GM18519 (cell line): ENCODE measurements around the gene KDM4C.
A peak's percentile ranks its signal among the peaks of the same experiment; 100 is the strongest.

Source experiments
- ATAC-seq: cut with Tn5 transposase; IDR thresholded peaks from one replicate; pipeline ENCODE4 v1.9.1; 2021; ENCODE audit warnings: mild to moderate bottlenecking, moderate library complexity; ENCODE audit not compliant: unreplicated experiment, low FRiP score

Gene KDM4C

DNA sequence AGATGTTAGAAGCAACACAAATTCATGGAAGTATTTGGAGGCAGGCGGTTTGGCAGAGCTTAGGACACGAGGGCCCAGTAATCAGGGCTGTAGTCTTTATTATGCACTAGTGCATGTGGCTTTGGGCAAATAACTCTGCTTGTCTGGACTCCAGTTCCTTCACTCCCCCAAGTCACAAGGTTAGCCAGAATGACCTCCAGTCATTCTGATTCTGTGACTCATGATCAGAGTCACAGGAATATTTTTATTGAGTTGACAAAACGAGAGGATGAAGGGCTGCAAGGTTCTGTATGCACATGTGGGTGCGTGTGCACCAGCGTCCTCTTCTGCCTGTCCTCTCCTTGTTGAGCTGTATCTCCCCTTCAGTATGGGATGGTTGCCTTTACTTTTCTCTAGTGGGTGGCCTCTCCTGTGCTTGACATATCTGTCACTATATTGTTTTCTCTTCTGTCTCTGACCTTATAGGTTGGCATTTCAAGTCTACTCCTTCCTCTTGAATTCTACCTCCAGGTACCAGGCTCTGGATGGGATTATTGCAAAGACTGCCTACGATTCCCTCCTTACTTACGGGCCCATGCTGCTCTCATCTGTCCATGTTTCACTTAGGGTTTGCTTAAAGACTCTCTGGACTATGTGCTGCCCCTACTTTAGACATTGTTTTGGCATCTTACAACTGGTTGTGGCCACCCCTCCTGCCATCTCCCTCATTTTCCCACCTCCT, 94.6 kb downstream of the KDM4C start:
- ATAC-seq = no peak

DNA sequence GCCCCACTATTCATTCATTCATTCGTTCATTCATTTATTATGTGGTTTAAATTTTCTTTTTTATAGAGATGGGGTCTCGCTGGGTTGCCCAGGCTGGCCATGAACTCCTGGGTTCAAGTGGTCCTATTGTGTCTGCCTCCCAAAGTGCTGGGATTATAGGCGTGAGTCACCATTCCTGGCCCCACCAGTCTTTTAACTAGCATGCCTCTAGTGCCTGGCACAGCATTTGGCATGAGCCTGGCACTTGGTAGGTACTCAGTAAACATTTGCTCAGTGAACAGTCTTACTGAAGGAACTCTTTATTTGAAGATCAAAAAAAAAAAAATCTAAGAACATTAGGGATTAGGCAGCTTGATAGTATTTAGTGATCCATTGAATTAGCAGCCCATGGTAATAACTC, 98.1 kb downstream of the KDM4C start:
- no peak for ATAC-seq

DNA sequence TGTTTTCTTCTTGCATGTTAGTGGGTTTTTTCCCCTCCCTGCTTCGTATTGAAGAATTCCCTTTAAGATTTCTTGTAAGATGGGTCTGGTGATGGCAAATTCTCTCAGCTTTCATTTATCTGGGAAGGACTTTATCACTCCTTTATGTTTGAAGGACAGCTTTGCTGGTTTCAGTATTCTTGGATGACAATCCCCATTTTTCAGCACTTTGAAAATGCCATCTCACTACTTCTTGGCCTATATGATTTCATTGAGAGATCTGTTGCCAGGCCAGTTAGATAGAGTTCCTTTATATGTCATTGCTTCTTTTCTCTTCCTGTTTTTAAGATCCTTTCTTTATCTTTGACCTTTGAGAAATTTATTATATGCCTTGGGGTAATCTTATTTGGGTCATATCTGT, 106.3 kb downstream of the KDM4C start:
- no peak for ATAC-seq

DNA sequence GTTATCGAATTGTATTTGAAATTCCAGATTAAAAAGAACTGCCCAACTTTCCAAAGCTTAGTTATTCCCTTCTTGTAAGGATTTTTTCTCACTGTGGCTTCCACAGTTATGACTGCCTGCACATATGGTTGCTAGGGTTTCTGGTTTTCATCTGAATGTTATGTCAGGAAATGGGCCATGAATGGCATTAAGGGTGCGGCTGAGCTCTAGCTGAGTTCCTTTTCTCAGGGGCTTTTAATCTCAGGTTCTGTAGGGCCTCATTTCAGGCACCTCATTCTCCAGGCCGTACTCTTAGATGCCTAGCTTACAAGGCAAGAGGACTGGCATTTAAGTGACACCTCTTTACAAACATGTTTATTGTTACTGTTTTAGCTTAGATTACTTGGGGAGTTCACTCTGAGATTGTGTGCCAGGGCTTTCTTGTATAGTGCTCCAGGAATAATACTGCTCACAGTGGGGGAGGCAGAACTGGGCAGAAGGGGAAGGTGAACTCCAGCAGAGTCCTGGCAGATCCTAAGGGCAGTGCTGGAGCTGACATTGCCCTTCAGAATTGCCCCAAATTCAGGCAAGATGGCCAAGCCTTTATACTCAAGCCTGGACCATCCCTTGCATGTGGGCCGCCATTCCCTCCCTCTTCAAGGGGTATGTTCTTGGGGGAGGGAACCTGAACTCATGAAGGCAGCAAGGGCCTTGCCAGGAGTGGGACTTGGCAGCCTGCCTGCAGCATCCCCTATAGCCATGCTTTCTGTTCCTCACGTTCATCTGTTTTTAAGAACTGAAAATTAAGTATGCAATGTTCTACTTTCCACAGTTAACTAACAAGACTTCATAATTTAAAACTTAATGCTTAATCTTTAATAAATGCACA, 111.5 kb downstream of the KDM4C start:
- no peak for ATAC-seq

DNA sequence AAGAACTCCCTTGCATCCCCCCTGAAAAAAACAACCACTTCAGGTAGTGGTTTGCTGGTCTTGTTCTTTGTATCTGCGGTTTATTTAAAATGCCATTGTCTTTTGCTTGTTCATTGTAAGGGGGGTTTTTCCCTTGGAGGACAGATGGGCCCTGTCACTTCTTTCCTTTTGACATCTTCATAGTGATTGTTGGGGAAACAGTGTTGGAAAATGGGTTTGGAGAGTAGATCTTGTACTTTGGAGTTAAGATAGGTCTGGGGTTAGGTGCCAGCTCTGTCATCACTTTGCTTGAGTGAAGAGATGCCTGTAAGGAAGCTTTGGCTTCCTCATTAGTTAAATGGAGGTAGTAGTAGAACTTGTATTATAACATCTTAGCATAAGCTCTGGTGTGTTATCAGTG, 112.4 kb downstream of the KDM4C start:
- ATAC-seq = no peak

DNA sequence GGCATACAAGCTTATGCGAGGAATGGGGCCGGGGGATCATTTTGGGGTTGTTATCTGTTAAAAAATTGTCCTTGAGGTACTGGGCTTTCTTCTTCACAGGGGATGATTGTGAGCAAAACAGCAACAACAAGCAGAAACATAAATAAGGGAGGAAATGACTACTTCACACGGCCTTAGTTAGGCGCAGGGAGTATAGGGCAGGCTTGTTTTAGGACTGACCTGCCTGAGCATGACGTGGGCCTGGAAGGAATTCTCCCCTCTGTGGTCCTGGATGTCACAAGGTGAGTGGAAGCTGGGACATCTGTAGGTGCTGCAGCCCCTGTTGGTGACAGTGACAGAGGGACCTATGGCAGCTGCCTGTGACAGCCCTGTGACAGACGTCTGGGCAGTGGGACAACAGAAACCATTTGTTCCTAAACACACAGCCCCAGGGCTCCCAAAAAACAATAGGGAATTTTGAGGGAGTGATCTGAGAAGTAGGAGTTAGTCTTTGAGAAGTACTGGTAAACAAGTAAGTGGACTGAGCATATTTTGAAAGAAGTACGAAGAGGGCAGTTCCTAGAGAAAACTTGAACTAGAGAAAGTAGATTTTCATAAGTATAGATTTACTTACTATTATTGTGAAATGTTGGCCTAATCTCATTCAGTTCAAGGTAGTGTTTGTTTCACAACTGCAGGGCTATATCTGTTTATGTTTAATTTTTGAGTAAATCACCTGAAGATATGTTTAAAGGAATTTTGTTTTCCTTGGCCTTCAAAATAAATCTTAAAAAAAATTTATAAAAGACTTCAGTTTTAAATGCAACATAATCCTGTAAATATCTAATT, 113.1 kb downstream of the KDM4C start:
- no peak for ATAC-seq

DNA sequence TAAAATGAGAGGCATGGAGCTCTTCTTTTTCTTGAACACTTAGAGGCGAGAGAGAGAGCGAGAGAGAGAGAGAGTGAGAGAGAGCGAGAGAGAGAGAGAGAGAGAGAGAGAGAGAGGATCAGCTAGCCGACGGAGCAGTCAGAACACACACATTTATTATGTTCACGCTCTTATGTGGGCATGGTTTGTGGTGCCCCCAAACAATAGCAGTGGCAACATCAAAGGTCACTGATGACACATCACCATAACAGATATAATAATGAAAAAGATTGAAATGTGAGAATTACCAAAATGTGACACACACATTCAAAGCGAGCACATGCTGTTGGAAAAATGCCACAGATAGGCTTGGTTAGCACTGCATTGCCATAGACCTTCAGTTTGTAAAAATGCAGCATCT, 116.1 kb downstream of the KDM4C start:
- ATAC-seq = no peak

DNA sequence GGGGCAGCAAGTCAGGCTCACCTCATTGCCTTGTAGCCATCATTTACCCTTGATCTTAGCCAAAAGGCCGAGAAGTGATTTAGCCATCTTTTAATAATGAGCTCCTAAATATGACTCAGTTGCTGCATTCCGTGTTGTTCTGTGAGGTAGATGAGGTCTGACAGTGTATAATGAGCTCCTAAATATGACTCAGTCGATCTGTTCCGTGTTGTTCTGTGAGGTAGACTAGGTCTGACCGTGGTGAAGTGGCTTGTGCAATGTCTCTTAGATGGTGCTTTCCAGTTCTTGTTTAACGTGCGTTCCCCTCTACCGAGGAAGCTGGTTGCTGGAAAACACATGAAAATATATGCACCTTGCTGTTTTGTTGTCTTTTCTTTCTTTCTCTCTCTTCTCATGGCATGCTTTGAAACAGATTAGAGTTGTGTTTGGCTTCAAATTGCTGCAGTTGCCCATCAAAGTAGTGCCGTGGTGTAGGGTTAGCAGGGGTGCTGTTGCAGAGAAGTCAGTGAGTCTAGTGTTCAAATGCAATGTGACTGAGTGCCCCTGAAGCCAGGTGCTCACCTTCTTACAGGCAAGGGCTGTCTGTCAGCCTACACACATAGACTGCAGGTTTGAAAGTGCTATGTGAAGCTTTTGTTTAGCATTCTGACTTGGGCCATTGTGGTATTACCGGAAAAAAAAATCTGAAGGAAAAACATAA, 118.6 kb downstream of the KDM4C start:
- ATAC-seq = no peak

DNA sequence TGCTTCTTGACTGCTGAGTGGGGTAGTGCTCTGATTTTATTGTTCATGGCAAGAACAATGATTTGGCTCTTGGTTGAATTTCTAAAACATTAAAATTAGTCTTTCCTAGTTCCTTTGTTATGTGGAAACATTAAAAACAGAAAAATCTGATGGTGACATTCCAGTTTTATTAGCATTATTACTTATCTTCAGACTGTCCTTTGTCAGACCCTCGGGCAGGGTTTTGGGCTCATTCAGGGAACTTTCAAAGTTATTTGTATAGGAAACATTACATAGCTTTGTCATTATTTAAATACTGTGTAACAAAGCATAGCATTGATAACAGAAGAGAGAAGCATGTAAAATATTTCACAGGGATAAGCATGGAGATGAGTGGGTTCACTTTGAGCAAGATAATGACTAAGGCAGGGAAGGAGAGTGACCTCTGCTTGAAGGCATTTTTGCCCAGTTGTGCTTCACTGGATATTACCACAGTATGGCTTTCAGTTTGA, 119.9 kb downstream of the KDM4C start:
- ATAC-seq = no peak

DNA sequence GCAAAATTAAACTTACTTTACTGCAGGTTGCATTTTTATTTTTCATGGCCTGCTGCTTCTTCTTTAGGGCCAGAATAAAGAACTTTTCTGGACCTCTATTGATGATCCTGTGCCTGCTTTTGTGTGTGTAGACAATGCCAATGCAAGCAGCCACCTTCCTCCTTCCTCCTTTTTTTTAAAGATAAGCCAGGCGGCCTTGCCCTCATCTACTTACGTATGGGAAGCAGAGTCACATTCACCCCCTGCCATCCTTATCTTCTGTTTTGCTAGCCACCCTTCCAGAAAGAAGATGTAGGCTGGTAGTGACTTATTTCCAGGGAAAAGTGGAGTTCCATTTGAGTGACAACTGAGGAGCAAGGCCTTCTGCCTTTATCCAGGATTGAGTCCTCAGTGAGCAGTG, 122.9 kb downstream of the KDM4C start:
- ATAC-seq = no peak

DNA sequence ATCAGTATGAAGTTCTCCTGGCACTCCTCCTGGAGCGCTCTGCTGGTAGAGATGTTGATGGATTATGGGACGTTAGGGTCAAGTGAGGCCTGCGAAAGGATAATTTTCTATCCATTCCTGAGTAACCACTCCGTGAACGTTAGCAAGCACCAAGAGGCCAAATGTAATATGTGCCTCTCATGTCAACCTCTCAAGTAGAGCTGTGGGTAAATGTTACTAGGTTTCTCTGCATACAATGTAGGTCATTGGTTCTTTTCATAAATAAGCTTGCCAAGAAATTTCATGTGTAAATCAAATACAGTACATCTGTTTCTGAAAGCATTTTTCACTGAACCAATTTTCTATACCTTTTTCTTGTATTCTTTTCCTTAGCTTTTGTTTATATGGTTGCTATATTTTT, 126.3 kb downstream of the KDM4C start:
- no peak for ATAC-seq

DNA sequence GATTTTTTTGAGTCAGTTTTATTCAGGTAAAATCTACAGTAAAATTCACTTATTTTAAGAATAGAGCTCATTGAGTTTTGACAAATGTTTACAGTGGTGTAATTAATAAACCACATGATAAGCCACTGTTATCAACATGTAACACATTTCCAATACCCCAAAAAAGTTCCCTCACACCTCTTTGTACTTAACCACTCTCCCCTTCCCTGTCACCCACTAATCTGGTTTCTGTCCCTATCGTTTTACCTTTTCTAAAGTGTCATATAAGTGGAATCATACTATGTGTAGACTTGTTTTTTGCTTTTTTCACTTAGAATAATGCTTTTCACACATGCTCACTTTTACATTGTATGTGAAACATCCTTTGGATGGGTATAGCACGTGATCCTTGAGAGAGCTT, 127.2 kb downstream of the KDM4C start:
- no peak for ATAC-seq

DNA sequence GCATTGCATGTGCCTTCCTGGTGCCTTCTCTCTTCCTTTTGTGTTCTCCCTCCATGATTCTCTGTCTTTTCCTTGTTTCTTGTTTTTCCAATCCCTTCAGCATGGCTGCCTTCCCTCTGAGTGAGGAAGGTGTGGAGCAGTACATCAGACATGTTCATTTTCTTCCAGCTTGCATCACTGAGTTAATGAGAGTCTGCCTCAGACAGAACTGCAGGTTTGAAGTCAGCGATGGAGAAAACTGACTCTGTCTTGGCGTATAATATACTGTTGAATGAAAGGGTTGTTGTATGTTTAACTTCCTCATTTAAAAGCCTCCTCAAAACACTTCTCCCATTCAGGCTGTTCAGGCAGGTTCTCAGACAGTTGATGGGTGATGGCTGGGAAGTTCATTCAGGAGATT, 129.3 kb downstream of the KDM4C start:
- ATAC-seq = no peak

DNA sequence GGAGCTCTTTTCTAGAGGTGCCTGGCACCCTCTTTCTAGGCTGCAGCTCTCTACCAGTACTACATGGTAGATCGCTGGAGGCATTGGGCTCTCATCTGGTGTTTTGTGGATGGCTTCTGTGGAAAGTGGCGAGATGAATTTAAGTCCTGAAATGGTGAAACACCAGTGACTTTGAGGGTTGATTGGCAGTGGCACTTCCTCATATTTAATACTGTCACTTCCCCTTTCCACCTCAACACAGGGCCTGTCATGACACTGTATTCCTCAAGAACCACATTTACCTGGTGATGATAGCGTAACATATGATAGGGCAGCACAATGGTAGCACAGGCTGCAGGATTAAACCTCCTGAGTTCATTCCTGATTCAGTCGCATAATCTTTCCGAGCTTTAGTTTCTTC, 132.1 kb downstream of the KDM4C start:
- no peak for ATAC-seq

DNA sequence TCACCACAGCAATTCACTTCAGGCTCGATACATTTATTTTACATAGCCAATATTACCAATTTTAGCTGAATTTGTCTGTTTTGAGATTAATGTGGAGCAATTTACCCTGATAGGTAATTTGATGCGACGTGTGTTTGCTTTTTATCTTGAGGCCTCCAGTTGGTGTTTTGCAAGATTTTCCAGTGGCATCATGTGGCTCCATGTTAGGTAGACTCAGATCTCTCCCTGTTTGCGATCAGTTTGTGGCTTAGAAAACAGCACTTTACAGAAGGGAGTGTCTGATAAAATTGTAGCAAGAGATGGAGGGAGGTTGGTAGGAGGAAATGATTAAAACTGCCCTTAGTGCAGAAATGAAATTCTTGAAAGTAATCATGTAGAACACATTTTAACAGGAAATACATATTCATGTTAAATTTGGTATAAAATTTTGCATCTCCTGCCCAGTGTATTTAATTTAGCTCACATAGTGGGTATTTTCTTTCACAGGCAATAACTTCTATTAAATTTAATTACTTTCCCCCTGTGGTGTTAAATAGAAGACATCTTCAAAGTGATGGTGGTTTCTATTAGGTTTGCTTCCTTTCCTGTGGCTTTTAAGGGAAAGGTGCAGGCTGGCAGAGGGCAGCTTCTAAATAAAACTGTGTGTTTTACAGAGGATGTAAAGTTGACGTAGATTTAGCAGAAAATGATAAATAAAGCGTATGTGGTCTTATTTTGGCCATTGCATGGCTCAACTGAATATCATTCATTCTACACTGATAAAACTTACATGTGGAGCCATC, 135.8 kb downstream of the KDM4C start:
- peak; percentile 19 for ATAC-seq

DNA sequence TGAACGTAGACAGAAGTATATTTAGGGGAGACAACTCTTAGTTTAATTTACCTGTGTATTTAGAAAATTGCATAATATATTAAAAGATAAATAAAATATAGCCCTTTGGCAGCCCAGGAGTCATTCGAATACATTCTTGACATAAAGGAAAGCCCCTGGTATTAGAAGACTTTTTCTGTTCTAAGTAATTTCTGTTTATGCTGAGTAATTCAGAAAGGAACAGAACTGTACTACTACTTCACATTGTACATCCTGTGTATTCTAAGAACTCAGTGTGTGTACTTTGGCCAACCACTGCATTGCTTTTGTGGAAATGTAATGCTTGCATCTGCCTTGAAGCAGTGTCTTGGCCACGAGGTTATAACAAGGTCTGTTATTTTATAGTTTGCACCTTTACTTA, 136.4 kb downstream of the KDM4C start:
- peak; percentile 98 for ATAC-seq

DNA sequence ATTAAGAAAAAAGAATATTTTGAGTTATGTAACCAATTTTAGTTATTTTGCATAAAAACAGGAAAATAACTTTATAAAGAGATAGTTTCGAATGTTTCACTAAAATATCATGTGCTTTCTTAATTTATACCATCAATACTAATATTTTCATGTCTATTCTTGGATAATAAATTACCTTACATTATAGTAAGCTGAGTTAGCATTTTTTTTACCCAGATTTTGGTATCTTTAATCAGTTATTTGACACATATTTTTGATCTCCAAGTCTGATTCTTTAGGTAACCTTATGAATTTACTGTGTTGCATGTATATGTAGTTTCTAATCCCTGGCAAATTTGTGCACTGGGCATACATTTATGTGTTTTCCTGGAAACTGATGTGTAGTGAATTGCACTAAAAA, 138.0 kb downstream of the KDM4C start:
- ATAC-seq = no peak

DNA sequence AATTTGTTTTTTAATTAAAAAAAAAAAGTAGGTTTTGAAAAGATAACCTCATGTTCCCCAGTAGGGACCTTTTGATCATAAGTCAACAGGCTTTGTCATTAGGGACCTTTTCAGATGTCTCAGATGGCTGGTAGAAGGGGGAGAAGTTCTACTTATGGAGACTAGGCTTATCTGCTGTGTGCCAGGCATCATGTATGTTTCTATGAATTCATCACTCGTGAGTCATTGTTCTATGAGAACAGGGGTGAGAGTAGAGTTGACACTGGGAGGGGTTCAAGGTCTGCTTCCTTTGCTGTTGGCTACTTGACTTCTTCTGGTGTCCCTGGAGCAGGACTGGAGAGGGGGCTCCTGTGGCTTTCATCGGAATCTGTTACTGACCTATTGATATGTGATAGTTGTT, 138.8 kb downstream of the KDM4C start:
- no peak for ATAC-seq

DNA sequence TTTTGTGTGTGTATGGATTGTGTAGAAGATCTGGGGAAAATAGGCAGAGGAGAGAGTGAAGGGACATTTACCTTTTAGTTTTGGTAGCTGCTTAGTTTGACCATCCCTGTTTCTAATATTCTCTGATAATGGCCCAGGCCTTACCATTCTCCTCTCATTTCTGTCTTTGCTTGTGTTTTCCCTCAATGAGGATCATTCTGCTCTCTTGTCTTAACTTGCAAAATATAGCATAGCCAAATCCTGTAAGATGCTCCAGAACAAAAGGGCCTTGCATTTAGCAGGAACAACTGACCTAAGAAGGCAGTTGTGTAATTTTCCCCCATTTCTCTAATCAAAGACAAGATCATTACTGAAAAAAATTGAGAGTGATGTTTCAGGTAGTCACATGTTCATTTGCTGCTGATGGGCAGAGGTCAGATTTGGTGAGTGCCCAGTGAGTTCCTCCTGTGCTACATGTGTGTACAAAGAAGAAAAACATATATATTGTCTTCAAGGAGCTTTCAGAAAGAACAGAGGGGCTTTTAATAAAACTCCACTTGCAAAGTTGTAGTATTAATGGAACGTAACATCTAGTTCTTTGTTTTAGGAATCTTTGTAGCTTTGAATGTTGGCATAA, 139.5 kb downstream of the KDM4C start:
- no peak for ATAC-seq
